HEK293 (cell line): ENCODE data around the gene TMX3.

ENCODE experiments used
- CTCF ChIP-seq: fragments of 450-650 bp; formaldehyde crosslinking; IDR thresholded peaks from 2 replicates; pipeline ENCODE4 v1.5.1; 2016; ENCODE audit warnings: missing biosample characterization, missing genetic modification characterization
- GLI4 ChIP-seq: fragments of 450-650 bp; formaldehyde crosslinking; IDR thresholded peaks from 2 replicates; pipeline ENCODE4 v1.5.1; 2016; ENCODE audit warnings: missing biosample characterization, missing genetic modification characterization
- KLF1 ChIP-seq: fragments of 450-650 bp; formaldehyde crosslinking; IDR thresholded peaks from 2 replicates; pipeline ENCODE4 v1.5.1; 2016; ENCODE audit warnings: missing biosample characterization, missing genetic modification characterization
- SETDB1 ChIP-seq: IDR thresholded peaks from one replicate; pipeline ENCODE4 v1.6.1; 2017; ENCODE audit warnings: mild to moderate bottlenecking, low read length, moderate library complexity, mixed read lengths; ENCODE audit not compliant: insufficient read length
- SP2 ChIP-seq: fragments of 450-650 bp; formaldehyde crosslinking; IDR thresholded peaks from 2 replicates; pipeline ENCODE4 v1.5.1; 2016; ENCODE audit warnings: missing biosample characterization, missing genetic modification characterization
- TCF7L2 ChIP-seq: IDR thresholded peaks from 2 replicates; pipeline ENCODE4 v1.6.1; 2011; ENCODE audit warnings: low read depth, mild to moderate bottlenecking, inconsistent platforms, low read length, moderate library complexity, borderline replicate concordance
- ZBTB20 ChIP-seq: fragments of 450-650 bp; formaldehyde crosslinking; IDR thresholded peaks from 2 replicates; pipeline ENCODE4 v1.5.1; 2016; ENCODE audit warnings: missing biosample characterization, missing genetic modification characterization
- ZNF138 ChIP-seq: fragments of 450-650 bp; formaldehyde crosslinking; IDR thresholded peaks from 2 replicates; pipeline ENCODE4 v1.5.1; 2016; ENCODE audit warnings: missing biosample characterization, missing genetic modification characterization, borderline replicate concordance
- ZNF19 ChIP-seq: fragments of 450-650 bp; formaldehyde crosslinking; IDR thresholded peaks from 2 replicates; pipeline ENCODE4; 2016; ENCODE audit warnings: missing biosample characterization, missing genetic modification characterization, low read depth
- ZNF202 ChIP-seq: fragments of 450-650 bp; formaldehyde crosslinking; IDR thresholded peaks from 2 replicates; pipeline ENCODE4 v1.5.1; 2016; ENCODE audit warnings: missing biosample characterization, missing genetic modification characterization, borderline replicate concordance
- ZNF426 ChIP-seq: fragments of 450-650 bp; formaldehyde crosslinking; IDR thresholded peaks from 2 replicates; pipeline ENCODE4 v1.5.1; 2017; ENCODE audit warnings: missing biosample characterization, missing genetic modification characterization, mild to moderate bottlenecking, inconsistent platforms, moderate library complexity

GRCh38 chr18:68642003-68642402 is 72.9 kb downstream of the TMX3 start:
- TF ChIP-seq ZBTB20 (tag by site-specific recombination) (no peak), CTCF (tag by site-specific recombination) (no peak), ZNF19 (tag by site-specific recombination) (no peak), SP2 (tag by site-specific recombination) (no peak), ZNF138 (tag by site-specific recombination) (no peak), SETDB1 (no peak), ZNF202 (no peak), KLF1 (tag by site-specific recombination) (no peak), ZNF426 (no peak), TCF7L2 (no peak), GLI4 (no peak)
